ENCODE results near the gene PPIA.

GRCh38 chr7:44760034-44760580, 36.4 kb upstream of the PPIA start:
- TF ChIP-seq MAX (IDR thresholded peaks at IDR 0.05) (no peak), POLR2A (IDR thresholded peaks at IDR 0.05; ENCODE audit: borderline replicate concordance, extremely low read depth, insufficient read depth, insufficient read length) (no peak), CTCF (IDR thresholded peaks at IDR 0.05 in 2 of 3, conservative IDR thresholded peaks at IDR 0.05 in 1 of 3; ENCODE audit: borderline replicate concordance in 1 of 3, insufficient read depth in 1 of 3, low read depth in 2 of 3, low read length in 2 of 3) (no peak), EZH2 (IDR thresholded peaks at IDR 0.05) (no peak), YY1 (IDR thresholded peaks at IDR 0.05; ENCODE audit: extremely low read depth, insufficient replicate concordance, low read depth, low read length) (no peak), ZBTB33 (IDR thresholded peaks at IDR 0.05; ENCODE audit: extremely low read depth, insufficient replicate concordance, low read length) (no peak), POLR2AphosphoS5 (IDR thresholded peaks at IDR 0.05; ENCODE audit: low read depth, low read length) (no peak), TCF7L2 (IDR thresholded peaks at IDR 0.05; ENCODE audit: borderline replicate concordance, extremely low read depth, insufficient read depth, insufficient read length) (no peak)

All from HCT116 (cell line).